GM10266 (cell line): ENCODE measurements around the gene SUN3.

Experiments
- DNase-seq: peaks from one replicate; pipeline ENCODE4 v3.0.0; 2012; ENCODE audit errors: extremely low spot score
- TF ChIP-seq, protein P1 (sequence below): IDR thresholded peaks from 2 replicates; pipeline ENCODE4 v1.5.1; 2012; ENCODE audit warnings: mild to moderate bottlenecking, low read depth; ENCODE audit not compliant: control insufficient read depth, insufficient read depth; ENCODE audit errors: missing control alignments

The SUN3 gene

DNA sequence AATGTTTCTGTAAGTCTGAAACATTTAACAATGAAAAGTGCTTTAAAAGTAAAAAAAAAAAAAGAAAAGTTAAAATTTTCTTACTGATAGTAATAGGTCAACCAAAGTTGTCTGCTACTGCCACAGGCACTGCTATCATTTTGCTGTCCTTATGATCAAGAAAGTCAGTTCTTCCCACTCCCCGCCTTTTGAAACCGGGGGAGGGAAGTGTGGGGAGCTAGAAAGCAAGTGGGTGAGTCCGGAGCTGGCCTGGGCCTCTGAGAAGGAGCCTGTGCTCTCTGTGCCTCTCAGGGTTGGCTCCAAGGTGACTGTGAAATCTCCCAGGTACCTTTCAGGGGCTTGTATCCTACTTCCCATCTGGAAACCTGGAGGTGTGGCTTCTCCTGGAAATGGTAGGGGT, 13.7 kb upstream of the SUN3 start:
- no peak for DNase-seq
- TF ChIP-seq, protein P1, sequence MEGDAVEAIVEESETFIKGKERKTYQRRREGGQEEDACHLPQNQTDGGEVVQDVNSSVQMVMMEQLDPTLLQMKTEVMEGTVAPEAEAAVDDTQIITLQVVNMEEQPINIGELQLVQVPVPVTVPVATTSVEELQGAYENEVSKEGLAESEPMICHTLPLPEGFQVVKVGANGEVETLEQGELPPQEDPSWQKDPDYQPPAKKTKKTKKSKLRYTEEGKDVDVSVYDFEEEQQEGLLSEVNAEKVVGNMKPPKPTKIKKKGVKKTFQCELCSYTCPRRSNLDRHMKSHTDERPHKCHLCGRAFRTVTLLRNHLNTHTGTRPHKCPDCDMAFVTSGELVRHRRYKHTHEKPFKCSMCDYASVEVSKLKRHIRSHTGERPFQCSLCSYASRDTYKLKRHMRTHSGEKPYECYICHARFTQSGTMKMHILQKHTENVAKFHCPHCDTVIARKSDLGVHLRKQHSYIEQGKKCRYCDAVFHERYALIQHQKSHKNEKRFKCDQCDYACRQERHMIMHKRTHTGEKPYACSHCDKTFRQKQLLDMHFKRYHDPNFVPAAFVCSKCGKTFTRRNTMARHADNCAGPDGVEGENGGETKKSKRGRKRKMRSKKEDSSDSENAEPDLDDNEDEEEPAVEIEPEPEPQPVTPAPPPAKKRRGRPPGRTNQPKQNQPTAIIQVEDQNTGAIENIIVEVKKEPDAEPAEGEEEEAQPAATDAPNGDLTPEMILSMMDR = no peak

GRCh38 chr7:48042216-48042615, 13.3 kb upstream of the SUN3 start:
- TF ChIP-seq, protein P1 = no peak
- no peak for DNase-seq

GRCh38 chr7:48041653-48041970, 12.7 kb upstream of the SUN3 start:
- no peak for DNase-seq
- TF ChIP-seq, protein P1 = no peak

DNA sequence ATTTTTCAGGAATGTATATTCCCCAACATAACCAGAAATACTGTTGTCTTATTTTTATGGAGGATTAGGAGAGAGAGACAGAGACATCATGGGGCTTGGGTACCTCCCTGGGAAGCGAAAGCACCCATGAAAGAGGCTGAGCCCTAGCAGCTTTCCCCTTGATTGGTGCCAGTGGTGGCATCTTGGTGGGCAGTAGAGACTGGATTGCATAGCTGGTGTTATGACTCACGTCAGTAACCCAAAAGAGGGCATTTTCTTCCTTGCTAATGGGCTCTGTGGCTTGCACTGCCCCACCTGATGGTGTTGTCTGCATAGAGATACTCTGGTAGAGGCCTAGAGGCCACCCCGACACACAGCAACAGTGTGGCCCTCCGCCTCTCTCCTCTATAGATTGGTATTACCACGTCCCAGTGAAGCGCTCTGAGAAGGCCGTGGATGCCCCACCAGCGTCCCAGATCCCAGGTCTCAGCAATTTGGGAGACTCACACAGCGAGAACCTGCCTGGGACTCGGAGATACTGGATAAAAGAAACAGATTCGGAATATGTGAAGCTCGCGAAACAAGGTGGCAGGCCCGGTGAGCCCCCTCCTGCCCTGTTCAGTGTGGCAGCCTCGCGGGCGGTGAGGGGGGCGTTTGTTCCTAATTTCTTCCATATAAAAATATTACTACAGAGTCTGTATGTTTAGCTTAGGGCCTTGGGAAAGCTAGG, 12.2 kb upstream of the SUN3 start:
- TF ChIP-seq, protein P1 = no peak
- no peak for DNase-seq

DNA sequence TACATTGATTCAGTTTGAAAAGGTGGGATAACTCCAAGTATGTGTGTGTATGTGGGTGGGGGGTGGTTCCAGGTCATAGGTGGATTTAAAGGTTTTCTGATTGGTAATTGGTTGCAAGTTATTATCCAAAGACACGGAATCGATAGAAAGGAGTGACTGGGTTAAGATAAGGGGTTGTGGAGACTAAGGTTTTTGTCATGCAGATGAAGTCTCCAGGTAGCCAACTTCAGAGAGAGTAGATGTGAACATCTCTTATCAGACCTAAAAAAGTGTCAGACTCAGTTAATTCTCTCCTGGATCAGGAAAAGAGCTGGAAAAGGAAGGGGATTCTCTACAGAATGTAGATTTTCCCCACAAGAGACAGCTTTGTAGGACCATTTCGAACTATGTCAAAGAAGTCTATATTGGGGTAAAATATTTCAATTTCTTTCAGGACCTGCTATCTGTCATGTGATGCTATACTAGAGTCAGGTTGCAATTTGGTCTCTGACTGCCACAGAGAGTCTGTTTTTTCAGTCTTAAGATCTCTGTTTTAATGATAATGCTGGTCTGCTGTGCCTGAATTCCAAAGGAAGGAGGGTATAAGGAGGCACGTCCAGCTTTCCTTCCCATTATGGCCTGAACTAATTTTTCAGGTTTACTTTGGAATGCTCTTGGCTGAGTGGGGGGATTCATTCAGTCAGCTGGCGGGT, 10.1 kb upstream of the SUN3 start:
- TF ChIP-seq, protein P1 = no peak
- DNase-seq = no peak

GRCh38 chr7:48035967-48036478, 7.1 kb upstream of the SUN3 start:
- no peak for DNase-seq
- TF ChIP-seq, protein P1 = no peak
